PC-9 (cell line): ENCODE results near the gene SYCE3. TPM values are rescaled to one million over a fixed set of nuclear protein-coding genes. Genes with fewer than 3 reads are reported as not detected.
"Not testable (repeated sequence)": the region's sequence is repeated elsewhere in the genome, so short reads cannot be mapped to it uniquely, and the experiment has no call there.

Experiments
- BruUV-seq: library from RNA; stranded (reverse); fragments of 400-500 nt; replicated peaks from 2 replicates; lab custom pipeline; 2021; lab: Mats Ljungman, UMichigan
- CTCF ChIA-PET: fragments of 300-600 bp; sonication (Branson Sonifier 250); formaldehyde crosslinking; loops from one replicate; lab custom pipeline; 2022; ENCODE audit warnings: antibody characterized with exemption; lab: Charles Lee
- POLR2A ChIA-PET: fragments of 300-600 bp; sonication (Branson Sonifier 250); formaldehyde crosslinking; loops from one replicate; lab custom pipeline; 2022; ENCODE audit warnings: antibody characterized with exemption; ENCODE audit not compliant: unreplicated experiment; lab: Charles Lee
- DNase-seq, 2 experiments: peaks; one replicate each; pipeline versions ENCODE4 v3.0.0 to v3.0.0-alpha.2; 2015 to 2022; ENCODE audit warnings: mixed read lengths in 1 of 2
- H2AFZ ChIP-seq: fragments of 200-600 bp; sonication (generic); 2 replicates; pipeline ENCODE4 v1.8.1; 2017; ENCODE audit warnings: antibody characterized with exemption
- H3F3A ChIP-seq: fragments of 200-600 bp; sonication (generic); 2 replicates; pipeline ENCODE4 v1.8.1; 2017; ENCODE audit warnings: antibody characterized with exemption, mild to moderate bottlenecking, low read depth; ENCODE audit not compliant: insufficient read depth
- H3K27ac ChIP-seq: fragments of 200-600 bp; sonication (generic); 2 replicates; pipeline ENCODE4 v1.6.1; 2016; ENCODE audit warnings: mixed run types
- H3K27me3 ChIP-seq: fragments of 200-600 bp; sonication (generic); 2 replicates; pipeline ENCODE4 v1.6.1; 2016; ENCODE audit warnings: low read depth, mixed run types; ENCODE audit not compliant: insufficient read depth
- H3K36me3 ChIP-seq: fragments of 200-600 bp; sonication (generic); 2 replicates; pipeline ENCODE4 v1.6.1; 2016; ENCODE audit warnings: low read depth, mixed run types
- H3K4me1 ChIP-seq: fragments of 200-600 bp; sonication (generic); replicated peaks from 2 replicates; pipeline ENCODE4 v1.6.1; 2016; ENCODE audit warnings: mixed run types; ENCODE audit not compliant: insufficient read depth
- H3K4me2 ChIP-seq: fragments of 200-600 bp; sonication (generic); 2 replicates; pipeline ENCODE4 v1.6.1; 2017; ENCODE audit warnings: mixed run types
- H3K4me3 ChIP-seq: fragments of 200-600 bp; sonication (generic); 2 replicates; pipeline ENCODE4 v1.6.1; 2016; ENCODE audit warnings: mixed run types
- H3K79me2 ChIP-seq: fragments of 200-600 bp; sonication (generic); 2 replicates; pipeline ENCODE4 v1.6.1; 2017; ENCODE audit warnings: low read depth, mixed run types
- H3K9me2 ChIP-seq: fragments of 200-600 bp; sonication (generic); 2 replicates; pipeline ENCODE4 v1.8.1; 2017; ENCODE audit warnings: mild to moderate bottlenecking; ENCODE audit not compliant: insufficient read depth
- H3K9me3 ChIP-seq: fragments of 200-600 bp; sonication (generic); 2 replicates; pipeline ENCODE4 v1.8.1; 2016; ENCODE audit warnings: low read depth; ENCODE audit not compliant: insufficient read depth
- H4K20me1 ChIP-seq: fragments of 200-600 bp; sonication (generic); 2 replicates; pipeline ENCODE4 v1.8.1; 2017; ENCODE audit not compliant: insufficient read depth
- EZH2 ChIP-seq: fragments of 200-600 bp; sonication (generic); IDR thresholded peaks from 2 replicates; pipeline ENCODE4 v1.8.0; 2017; ENCODE audit warnings: antibody characterized with exemption, low read depth
- intact Hi-C: fragments of 100-400 bp; cut with micrococcal nuclease; formaldehyde crosslinking; loops from one replicate; pipeline ENCODE4 v1.10.0; 2022; ENCODE audit not compliant: unreplicated experiment
- total RNA-seq: library from RNA; stranded (reverse); gene quantifications from 2 replicates; pipeline ENCODE4 v1.2.3, GENCODE V29; 2021
- TF ChIP-seq, protein P1 (sequence below): fragments of 200-600 bp; sonication (generic); conservative IDR thresholded peaks from 2 replicates; pipeline ENCODE4 v1.6.1; 2017; ENCODE audit warnings: mixed run types, antibody characterized with exemption, mild to moderate bottlenecking, moderate library complexity

SYCE3 gene
- total RNA-seq, 1 experiment from 2014 or later: not detected

DNA sequence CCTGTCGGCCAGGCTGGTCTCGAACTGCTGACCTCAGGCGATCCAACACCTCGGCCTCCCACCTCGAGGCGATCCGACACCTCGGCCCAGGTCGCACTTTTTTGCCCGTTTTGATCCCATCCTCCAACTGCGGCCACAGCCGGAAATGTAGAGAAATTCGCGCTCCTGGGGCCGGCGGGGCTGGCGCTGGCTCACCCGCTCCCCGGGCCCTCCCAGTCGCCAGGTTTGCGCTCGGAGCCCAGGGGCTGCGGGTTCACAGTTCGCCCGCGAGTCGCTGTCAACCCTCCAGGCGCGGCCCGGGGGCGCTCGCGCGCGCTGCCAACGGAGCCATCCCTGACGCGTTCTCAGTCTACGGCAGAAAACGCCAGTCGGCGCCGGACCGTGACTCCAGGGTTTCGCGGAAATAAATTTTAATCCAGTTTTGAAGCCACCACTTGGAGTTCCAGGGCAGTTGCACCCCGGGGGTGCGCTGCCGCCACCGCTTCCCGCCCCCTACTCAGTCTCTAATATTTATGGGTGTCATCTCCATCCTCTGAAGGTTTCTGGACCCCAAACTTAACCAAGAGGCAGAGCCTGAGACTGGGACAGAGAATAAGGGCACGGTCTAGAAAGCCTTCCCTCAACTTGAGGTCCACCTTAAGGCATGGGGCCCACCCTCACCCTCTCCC, 18.5 kb downstream of the SYCE3 start:
- peak; percentile 74 to 82 for DNase-seq
- ChIA-PET CTCF (interaction anchor here (0.6 kb wide), 1 partner anchor 18 kb away, joined by 3 read pairs; no protein-coding TSS in a partner anchor), POLR2A (no interaction called here)
- Histone ChIP-seq H3K4me3 (peak overlapping the region; percentile 30; the same call in 1 of the 2 replicates), H2AFZ (peak overlapping the region; percentile 69), H3K9me3 (no peaks in the 10 kb centered on the region), H3K4me2 (peak overlapping the region; percentile 71), H3F3A (peaks cover 58% of the 10 kb centered on the region), H3K9me2 (no peaks in the 10 kb centered on the region), H3K27me3 (no peaks in the 10 kb centered on the region), H3K27ac (peak overlapping the region; percentile 75), H3K4me1 (peaks cover 67% of the 10 kb centered on the region), H3K79me2 (no peaks in the 10 kb centered on the region), H3K36me3 (no peaks in the 10 kb centered on the region), H4K20me1 (no peaks in the 10 kb centered on the region)
- no TSS peak for BruUV-seq
- intact Hi-C loops: no loop called here
- TF ChIP-seq, protein P1, sequence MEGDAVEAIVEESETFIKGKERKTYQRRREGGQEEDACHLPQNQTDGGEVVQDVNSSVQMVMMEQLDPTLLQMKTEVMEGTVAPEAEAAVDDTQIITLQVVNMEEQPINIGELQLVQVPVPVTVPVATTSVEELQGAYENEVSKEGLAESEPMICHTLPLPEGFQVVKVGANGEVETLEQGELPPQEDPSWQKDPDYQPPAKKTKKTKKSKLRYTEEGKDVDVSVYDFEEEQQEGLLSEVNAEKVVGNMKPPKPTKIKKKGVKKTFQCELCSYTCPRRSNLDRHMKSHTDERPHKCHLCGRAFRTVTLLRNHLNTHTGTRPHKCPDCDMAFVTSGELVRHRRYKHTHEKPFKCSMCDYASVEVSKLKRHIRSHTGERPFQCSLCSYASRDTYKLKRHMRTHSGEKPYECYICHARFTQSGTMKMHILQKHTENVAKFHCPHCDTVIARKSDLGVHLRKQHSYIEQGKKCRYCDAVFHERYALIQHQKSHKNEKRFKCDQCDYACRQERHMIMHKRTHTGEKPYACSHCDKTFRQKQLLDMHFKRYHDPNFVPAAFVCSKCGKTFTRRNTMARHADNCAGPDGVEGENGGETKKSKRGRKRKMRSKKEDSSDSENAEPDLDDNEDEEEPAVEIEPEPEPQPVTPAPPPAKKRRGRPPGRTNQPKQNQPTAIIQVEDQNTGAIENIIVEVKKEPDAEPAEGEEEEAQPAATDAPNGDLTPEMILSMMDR: peak; percentile 72
- no peak for TF ChIP-seq EZH2

DNA sequence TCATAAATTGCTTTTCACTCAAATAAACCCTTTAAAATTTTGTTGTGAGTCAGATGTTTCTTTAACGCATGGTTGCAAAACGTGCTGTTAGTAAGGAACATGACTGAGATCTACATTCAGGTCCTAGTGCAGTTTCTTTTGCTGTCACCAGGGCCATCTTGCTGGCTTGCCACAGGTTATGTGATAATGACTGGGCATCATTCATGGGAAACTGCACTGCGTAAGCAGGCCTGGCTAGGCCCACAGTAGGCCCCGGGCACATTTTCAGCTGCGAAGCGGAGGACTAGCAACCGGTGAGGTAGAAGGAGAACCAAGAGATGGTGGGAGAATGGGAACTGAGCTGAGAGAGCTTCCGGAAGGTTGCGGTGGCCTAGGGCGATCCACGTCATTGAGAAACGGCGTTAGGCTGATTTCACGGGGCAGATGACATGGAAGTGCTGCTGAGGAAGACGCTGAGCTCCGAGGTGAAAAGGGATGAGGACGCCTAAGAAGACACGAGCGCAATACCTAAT, 20.2 kb downstream of the SYCE3 start:
- TF ChIP-seq EZH2: no peak
- TF ChIP-seq, protein P1: no peak
- intact Hi-C loops: no loop called here
- BruUV-seq: no TSS peak
- no peak overlapping the region for H3K4me3 ChIP-seq
- no peak for DNase-seq
- no peaks in the 10 kb centered on the region for H3K36me3 ChIP-seq
- no peaks in the 10 kb centered on the region for H3K27me3 ChIP-seq
- no peaks in the 10 kb centered on the region for H3K9me3 ChIP-seq
- peak overlapping the region; percentile 99 for H3K27ac ChIP-seq
- ChIA-PET POLR2A (no interaction called here), CTCF (no interaction called here)
- no peaks in the 10 kb centered on the region for H3K9me2 ChIP-seq
- H3K4me1 ChIP-seq: peaks cover 84% of the 10 kb centered on the region
- H3K4me2 ChIP-seq: no peak overlapping the region
- H3F3A ChIP-seq: peaks cover 75% of the 10 kb centered on the region
- no peaks in the 10 kb centered on the region for H3K79me2 ChIP-seq
- no peaks in the 10 kb centered on the region for H4K20me1 ChIP-seq
- no peak overlapping the region for H2AFZ ChIP-seq

DNA sequence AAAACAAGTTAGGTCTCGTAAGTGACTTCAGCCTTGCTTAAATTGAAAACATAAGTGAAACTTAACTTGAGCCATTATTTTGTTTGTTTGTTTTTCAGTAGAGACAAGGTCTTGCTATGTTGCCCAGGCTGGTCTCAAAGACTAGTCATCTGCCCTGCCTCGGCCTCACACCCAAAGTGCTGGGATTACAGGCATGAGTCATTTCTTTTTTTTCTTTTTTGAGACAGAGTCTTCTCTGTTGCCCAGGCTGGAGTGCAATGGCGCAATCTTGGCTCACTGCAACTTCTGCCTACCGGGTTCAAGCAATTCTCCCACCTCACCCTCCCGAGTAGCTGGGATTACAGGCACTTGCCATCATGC, 21.1 kb downstream of the SYCE3 start:
- H3K4me3 ChIP-seq, H2AFZ ChIP-seq, H3K79me2 ChIP-seq, H4K20me1 ChIP-seq, intact Hi-C loops, H3K9me2 ChIP-seq, BruUV-seq, POLR2A ChIA-PET, H3K9me3 ChIP-seq, H3K27me3 ChIP-seq, H3K36me3 ChIP-seq: not testable (repeated sequence)
- CTCF ChIA-PET: interaction anchor here (1.0 kb wide), 1 partner anchor 16 kb away, joined by 3 read pairs; no protein-coding TSS in a partner anchor
- peak overlapping the region; percentile 99 for H3K27ac ChIP-seq
- peak; percentile 35 to 91 for DNase-seq
- H3K4me2 ChIP-seq: peak overlapping the region; percentile 19
- peaks cover 81% of the 10 kb centered on the region for H3F3A ChIP-seq
- H3K4me1 ChIP-seq: peaks cover 90% of the 10 kb centered on the region
